Esophagus squamous epithelium (tissue), 4 donors: ENCODE data around the gene OPCML.

ENCODE experiments used
- POLR2A ChIP-seq, 4 donors: fragments of 450-650 bp; IDR thresholded peaks; one replicate each; pipeline ENCODE4 v1.6.1; 2017; ENCODE audit warnings: antibody characterized with exemption in 4 of 4, mild to moderate bottlenecking in 4 of 4, moderate library complexity in 3 of 4
- TF ChIP-seq, protein P1 (sequence below), 6 experiments: fragments of 450-650 bp in 4 of 6; fragments of 200-600 bp in 2 of 6; sonication (generic) in 2 of 6; IDR thresholded peaks; one replicate each; pipeline ENCODE4 v1.5.1; 2016 to 2019; ENCODE audit warnings: antibody characterized with exemption in 6 of 6, mild to moderate bottlenecking in 4 of 6, moderate library complexity in 4 of 6

DNA sequence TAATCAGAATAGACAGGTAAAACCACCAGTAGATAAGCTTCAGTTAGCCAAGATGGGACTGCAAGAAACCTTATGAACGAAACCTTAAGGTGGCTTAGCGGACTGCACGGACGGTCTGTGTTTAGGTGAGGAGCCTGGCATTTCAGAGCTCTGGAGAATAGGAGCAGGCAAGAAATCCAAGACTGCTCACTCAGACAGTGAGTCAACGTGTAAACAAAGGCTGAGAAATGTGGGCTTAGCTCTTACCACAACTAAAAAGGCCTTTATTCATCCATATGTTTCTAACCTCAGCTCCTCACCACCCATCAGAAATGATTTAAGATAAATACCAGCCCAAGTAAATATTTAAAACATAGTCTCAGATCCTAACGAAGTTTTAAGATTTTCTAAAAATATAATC is 657.7 kb downstream of the OPCML start:
- TF ChIP-seq, protein P1, sequence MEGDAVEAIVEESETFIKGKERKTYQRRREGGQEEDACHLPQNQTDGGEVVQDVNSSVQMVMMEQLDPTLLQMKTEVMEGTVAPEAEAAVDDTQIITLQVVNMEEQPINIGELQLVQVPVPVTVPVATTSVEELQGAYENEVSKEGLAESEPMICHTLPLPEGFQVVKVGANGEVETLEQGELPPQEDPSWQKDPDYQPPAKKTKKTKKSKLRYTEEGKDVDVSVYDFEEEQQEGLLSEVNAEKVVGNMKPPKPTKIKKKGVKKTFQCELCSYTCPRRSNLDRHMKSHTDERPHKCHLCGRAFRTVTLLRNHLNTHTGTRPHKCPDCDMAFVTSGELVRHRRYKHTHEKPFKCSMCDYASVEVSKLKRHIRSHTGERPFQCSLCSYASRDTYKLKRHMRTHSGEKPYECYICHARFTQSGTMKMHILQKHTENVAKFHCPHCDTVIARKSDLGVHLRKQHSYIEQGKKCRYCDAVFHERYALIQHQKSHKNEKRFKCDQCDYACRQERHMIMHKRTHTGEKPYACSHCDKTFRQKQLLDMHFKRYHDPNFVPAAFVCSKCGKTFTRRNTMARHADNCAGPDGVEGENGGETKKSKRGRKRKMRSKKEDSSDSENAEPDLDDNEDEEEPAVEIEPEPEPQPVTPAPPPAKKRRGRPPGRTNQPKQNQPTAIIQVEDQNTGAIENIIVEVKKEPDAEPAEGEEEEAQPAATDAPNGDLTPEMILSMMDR (IDR thresholded peaks at IDR 0.05), result no peak
- no peak for TF ChIP-seq POLR2A (IDR thresholded peaks at IDR 0.05)
